Measurements from ENCODE around the gene TMED4. TPM values are rescaled to one million over a fixed set of nuclear protein-coding genes. Genes with fewer than 3 reads are reported as not detected.
"Not testable (repeated sequence)": the region's sequence is repeated elsewhere in the genome, so short reads cannot be mapped to it uniquely, and the experiment has no call there.

TMED4 gene
- total and polyA plus RNA-seq, 12 donors = 42.9 to 81.4 (median 67.8) TPM

GRCh38 chr7:44599222-44599621, 17.2 kb upstream of the TMED4 start:
- no peak for TF ChIP-seq CTCF (IDR thresholded peaks at IDR 0.05)
- H3K4me1 ChIP-seq = peaks cover 0 to 13% (median 8%) of the 10 kb centered on the region in 9 donors
- H3K4me3 ChIP-seq = no peak overlapping the region
- intact Hi-C loops (cut with DNase I) = loop anchor here in 4 of 10 donors (5.0 to 10.0 kb wide), 4 partner anchors 96 to 536 kb away; partner anchors contain the start of gene ZMIZ2 (in 1 of the 4)
- WGBS, 2 donors = 68 to 72% methylated on average over 3 of the region's 3 CpGs
- H3K27me3 ChIP-seq = no peaks in the 10 kb centered on the region
- ATAC-seq = no peak
- H3K9me3 ChIP-seq = no peaks in the 10 kb centered on the region
- no peak for DNase-seq
- no peaks in the 10 kb centered on the region for H3K36me3 ChIP-seq
- no peak overlapping the region for H3K27ac ChIP-seq

GRCh38 chr7:44597181-44597580, 15.2 kb upstream of the TMED4 start:
- not testable (repeated sequence) for ATAC-seq, H3K27ac ChIP-seq, H3K4me3 ChIP-seq, H3K27me3 ChIP-seq, H3K36me3 ChIP-seq, H3K9me3 ChIP-seq, DNase-seq
- intact Hi-C loops (cut with DNase I) = loop anchor here in 4 of 10 donors (5.0 to 10.0 kb wide), 4 partner anchors 98 to 538 kb away; partner anchors contain the start of gene ZMIZ2 (in 1 of the 4)
- 86 to 93% methylated on average over 8 of the region's 8 CpGs for WGBS, 2 donors
- H3K4me1 ChIP-seq = peaks cover 0 to 13% (median 8%) of the 10 kb centered on the region in 9 donors

GRCh38 chr7:44595934-44596635, 14.1 kb upstream of the TMED4 start:
- H3K4me3 ChIP-seq = no peak overlapping the region
- peak in 2 of 9 donors; percentile 11 to 12 for TF ChIP-seq CTCF (IDR thresholded peaks at IDR 0.05)
- WGBS, 2 donors = 68% methylated on average over 5 of the region's 5 CpGs
- H3K9me3 ChIP-seq = no peaks in the 10 kb centered on the region
- H3K27me3 ChIP-seq = no peaks in the 10 kb centered on the region
- peak in 1 of 2 donors; percentile 14 for DNase-seq
- no peaks in the 10 kb centered on the region for H3K36me3 ChIP-seq
- H3K4me1 ChIP-seq = peaks cover 0 to 13% (median 8%) of the 10 kb centered on the region in 9 donors
- ATAC-seq = peak; percentile 71 to 97 (median 88)
- H3K27ac ChIP-seq = peak overlapping the region; percentile 23 to 77 (median 72)
- intact Hi-C loops (cut with DNase I) = loop anchor here in 4 of 10 donors (2.0 to 10.0 kb wide), 5 partner anchors 69 to 539 kb away; partner anchors contain the start of gene ZMIZ2 (in 1 of the 4)

GRCh38 chr7:44590910-44591309, 8.9 kb upstream of the TMED4 start:
- Histone ChIP-seq H3K4me1 (peaks cover 0 to 9% (median 6%) of the 10 kb centered on the region in 9 donors), H3K27ac (no peak overlapping the region), H3K36me3 (no peaks in the 10 kb centered on the region), H3K27me3 (no peaks in the 10 kb centered on the region), H3K4me3 (no peak overlapping the region), H3K9me3 (no peaks in the 10 kb centered on the region)
- intact Hi-C loops (cut with DNase I) = loop anchor here in 3 of 10 donors (5.0 to 10.0 kb wide), 4 partner anchors 104 to 544 kb away; partner anchors contain the start of gene H2AZ2 (in 1 of the 3)
- 80 to 83% methylated on average over 1 of the region's 1 CpG for WGBS, 2 donors
- TF ChIP-seq CTCF (IDR thresholded peaks at IDR 0.05) = no peak
- ATAC-seq (no peak), DNase-seq (no peak)
